T47D (cell line): Measurements from ENCODE around the gene NCAM1.

Experiments
- DNase-seq, 2 experiments: peaks; one replicate each; pipeline versions ENCODE4 v3.0.0 to v3.0.0-alpha.2; 2011 to 2012; ENCODE audit warnings: low read depth in 1 of 2, low spot score in 1 of 2
- JUND ChIP-seq: IDR thresholded peaks from 2 replicates; pipeline ENCODE4 v1.6.1; 2012; ENCODE audit warnings: low read depth
- in situ Hi-C: cut with HindIII; loops from 2 replicates; pipeline ENCODE4 v1.10.0; 2016; ENCODE audit warnings: low sequenced_read_pairs, low pct_unique_long_range_greater_than_20kb

The NCAM1 gene

DNA sequence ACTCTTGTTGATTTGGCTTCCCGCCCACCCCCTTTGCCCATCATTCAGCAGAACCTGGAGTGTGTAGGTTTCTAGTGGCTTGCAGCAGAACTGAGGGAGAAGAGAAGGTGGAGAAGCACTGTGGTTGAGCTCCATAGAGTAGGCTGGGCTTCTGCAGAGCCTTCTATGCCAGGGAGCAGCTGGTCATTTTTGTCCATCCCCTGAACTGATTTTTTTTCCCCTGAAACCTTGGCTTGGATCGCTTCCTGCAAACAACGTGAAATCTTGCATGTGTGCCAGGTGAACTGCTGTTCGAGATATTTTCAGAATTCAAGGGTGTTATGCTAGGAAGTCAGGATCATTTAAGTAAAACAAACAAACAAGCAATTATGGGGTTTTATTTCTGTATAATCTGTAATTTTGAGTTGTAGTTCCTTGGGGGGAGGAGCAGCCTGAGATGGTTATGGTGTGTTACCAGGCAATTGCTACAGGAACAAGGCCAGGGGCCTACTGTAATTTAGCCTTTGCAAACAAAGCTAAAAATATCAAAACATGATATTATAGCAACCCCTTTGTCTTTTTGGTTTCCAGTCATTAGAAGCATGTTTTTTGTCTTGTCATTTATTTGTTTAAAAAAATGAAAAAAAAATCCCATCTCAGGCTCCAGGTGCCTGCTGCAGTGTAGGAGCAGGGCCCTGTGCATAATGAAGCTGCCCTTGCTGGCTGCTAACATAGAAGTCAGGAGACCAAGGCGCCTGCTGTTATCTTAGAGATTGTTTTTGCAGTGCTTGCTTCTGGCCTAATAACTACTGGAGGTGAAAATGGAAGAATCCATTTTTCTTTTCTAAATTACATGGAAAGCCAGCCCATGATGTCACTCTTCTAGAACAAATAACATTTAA, 200.7 kb downstream of the NCAM1 start:
- in situ Hi-C loops: no loop called here
- DNase-seq: no peak
- no peak for TF ChIP-seq JUND

DNA sequence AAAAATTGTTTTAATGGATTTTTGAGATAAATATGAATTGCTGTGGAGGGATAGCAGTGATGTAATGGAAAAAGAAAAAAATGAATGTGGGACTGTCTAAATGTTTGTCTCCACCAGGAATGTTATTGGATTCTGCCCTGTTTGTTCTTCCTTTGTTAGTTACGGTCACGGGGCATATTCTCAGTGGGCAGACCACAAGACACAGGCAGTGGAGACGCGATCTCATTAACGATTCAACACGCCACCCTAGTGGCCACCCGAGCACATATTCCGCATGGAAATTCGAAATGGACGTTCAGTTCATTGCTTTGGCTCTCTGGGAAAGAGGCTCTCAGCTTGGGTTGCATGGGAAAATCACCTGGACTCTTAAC, 201.4 kb downstream of the NCAM1 start:
- DNase-seq: peak in 1 of 2 experiments; percentile 28
- TF ChIP-seq JUND: no peak
- in situ Hi-C loops: no loop called here

DNA sequence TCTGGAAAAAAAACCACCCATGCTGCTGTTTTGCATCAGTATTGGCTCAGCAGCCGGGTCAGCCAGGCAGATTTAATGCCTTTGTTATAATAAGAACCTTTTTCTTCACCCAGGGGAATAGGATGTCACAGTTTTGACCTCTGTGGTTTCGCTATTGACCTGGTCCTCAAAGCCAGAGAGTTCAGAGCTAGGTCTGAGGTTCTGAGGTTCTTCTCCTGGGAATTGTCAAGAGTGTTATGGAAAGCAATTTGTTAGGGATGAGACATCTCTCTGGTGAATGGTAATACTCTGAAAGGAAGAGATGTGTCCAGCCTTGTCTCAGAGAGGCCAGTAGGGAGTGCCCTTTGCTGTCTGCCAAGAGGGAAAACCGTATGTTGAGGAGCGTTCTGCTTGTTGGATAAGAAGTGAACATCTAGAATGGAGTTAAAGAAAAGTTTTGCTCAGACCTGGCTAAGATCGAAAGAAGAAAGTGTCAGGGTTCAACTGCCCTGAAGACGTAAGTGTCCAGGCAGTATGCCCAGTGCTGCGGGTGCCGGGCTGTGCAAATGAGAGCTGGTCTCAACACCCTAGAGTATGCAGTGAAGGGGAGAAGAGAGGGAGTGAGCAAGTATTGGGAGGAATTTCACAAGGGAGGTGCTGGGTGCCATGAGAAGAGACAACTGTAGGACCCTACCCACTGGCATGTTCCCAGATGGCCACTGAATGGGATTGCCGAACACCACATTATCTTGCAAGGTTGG, 202.2 kb downstream of the NCAM1 start:
- TF ChIP-seq JUND: no peak
- in situ Hi-C loops: no loop called here
- DNase-seq: no peak

DNA sequence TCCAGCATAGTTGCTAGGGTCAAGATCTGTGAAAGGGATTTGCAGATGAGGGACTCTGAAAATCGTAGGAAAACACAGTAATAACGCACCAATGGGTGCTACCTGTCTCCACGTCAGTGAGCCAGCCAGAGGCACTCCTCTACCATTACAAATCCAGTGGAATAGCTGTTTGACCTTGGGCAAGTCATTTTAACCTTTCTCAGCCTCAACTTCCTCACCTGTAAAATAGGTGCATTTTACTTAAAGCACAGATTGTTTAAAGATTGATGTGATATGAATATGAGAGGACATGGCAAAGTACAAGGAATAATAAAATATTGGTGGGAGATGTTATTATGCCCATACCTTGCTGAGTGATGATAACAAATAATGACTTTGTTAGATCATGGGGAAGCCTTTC, 205.1 kb downstream of the NCAM1 start:
- in situ Hi-C loops: no loop called here
- no peak for TF ChIP-seq JUND
- DNase-seq: no peak

DNA sequence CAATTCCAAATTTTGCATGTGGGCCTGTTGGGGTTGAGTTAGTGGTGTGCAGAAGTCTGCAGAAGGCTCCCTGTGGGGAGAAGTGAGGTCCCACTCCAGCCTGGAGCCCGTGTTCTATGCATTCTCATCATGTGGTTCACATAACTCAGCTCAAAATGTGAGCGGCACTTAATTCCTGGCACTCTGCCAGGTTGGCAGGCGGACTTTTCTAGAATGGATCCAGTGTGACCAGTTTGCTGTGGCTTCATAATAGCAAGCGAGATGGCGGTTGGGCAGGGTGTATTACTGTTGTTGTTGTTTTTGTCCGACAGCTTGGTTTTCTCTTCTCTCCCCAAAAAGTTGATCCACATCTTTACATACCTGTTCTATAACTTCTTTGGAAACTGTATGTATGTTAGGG, 206.4 kb downstream of the NCAM1 start:
- DNase-seq: peak in 1 of 2 experiments; percentile 70
- in situ Hi-C loops: no loop called here
- TF ChIP-seq JUND: no peak

DNA sequence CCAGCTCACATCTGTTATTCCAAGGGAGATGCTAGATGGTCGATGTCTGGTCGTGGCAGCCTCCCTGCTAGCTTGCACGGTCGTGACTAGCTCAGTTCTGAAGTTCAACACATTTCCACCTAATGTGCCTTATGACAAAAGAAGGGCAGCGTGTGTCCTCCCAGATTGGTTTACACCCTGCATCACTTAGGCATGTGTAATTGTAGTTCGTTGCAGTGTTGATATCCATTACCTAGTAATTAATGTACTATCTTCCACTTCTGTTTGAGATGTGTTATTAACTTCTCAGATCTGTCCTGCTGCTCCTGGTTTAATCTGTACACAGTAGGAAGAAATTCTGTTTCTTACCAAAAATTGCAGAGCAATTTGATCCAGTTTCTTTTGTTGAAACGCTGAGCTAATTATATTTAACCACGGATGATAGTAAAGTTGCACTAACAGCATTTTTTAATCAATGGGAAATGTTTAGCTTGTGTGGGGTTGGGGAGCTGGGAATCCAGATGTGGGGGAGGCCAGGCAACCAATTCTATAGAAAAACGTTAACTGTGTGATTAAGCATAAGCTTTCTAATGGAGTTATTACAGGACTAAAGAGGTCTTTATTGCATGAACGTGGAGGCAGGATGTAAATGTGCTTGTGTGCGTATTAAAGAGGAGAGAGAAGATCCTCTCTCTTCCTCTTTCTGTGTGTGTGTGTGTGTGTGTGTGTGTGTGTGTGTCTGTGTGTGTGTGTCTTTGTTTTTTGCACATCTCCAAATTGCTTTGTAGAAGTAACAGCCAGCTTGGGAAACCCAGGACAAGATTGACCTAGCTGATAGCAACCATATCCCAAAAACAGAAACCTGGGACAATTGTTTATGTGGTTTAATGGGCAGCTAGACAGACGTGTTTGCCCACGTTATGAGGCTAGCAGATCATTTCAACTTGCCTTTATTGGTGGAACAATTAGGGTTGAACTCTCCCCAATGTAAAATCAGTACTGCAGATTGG, 207.4 kb downstream of the NCAM1 start:
- no peak for TF ChIP-seq JUND
- in situ Hi-C loops: no loop called here
- DNase-seq: no peak

DNA sequence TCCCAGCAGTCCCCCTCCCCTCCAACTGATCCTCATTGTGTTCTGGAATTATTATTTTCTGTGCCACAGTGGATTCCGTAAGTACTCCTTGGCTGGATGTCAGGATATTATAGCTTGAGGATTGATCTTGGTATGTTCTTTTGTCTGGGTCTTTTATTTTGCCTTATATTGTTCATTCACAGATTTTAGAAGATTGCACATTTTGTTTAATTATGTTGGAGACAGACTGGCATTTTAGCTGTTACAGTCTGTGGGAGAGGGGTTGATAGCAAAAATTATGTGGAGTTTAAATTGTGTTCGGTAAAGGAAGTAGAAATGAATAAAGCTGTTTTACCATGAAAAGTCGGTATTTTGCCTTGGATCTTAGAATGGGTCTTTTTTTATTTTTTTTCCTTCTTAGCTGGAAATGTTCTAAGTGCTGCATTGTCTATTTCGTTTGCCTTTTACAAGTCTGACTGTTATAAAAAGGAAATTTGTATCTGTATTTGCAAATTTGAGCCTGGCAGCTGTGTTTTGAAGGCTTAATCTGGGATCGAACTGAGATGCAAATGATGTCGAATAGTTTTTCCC, 211.2 kb downstream of the NCAM1 start:
- DNase-seq: no peak
- in situ Hi-C loops: no loop called here
- TF ChIP-seq JUND: no peak

DNA sequence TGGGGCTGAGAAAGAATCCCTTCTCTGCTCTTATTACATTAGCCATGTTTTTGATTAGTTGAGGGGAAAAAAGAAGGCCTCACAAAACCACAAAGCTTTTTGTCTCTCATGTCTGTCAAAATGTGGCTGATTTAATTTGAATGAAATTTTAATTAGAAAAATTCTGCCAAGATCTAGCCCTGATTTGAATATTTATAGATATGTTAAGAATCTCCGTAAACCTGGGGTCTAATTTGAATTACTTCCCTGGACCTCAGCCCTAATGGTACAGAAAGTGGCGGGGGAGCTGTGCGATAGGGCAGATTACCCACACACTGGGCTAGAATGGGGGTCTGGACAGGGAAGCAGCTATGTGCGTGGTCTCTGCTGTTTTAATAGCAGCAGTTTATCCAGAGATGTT, 211.9 kb downstream of the NCAM1 start:
- no peak for TF ChIP-seq JUND
- in situ Hi-C loops: no loop called here
- no peak for DNase-seq

DNA sequence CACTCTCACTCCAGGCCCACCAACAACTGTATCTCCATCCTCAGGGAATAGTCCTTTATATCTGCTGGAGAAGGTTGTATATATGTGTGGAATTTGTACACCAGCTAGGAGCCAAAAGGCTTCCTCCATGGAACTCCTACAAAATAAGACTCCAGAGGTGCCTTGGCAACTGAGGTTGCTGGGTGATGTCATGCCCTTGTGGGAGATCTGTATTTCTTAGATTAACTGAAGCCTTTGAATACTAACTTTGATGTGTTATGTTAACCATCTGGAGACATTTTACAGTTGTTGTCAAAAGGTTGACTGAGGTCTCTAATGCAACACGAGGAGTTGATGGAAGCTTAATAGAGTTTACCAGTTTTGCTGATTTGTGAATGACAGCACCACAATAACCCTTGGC, 213.7 kb downstream of the NCAM1 start:
- no peak for TF ChIP-seq JUND
- no peak for DNase-seq
- in situ Hi-C loops: no loop called here

DNA sequence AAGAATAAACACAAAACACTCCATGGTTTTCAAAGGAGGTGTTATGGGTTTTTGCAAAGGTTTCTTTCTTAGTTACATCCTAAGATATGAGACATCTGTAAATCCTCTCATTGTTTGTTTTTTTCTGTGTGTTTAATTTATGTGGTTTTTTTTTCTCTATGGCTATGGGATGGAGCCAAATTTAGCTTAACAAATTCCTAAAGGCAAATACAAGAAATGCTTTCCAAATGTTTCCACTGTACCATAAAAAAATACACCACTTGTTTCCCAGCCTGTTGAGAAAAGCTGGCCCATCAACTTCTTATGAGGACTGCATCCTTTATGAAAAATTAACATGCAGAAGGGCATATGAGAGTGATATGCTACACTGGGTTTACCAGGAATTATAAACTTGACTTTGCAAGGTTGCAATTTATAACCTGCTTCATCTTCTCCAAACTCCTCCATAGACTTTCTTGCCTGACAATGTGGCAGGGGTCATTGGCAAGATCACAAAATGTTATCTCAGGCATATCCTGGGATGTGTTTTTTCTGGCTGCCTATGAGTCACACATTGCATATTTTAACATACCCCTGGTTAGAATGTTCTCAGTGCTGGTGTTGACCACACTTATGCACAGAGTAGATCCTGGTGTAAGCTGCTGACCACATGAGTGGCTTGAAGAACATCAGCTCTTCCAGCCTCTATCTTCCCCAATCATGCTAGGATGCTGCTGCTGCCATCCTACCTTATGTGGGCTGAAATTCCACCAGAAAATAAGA, 215.6 kb downstream of the NCAM1 start:
- no peak for DNase-seq
- in situ Hi-C loops: no loop called here
- no peak for TF ChIP-seq JUND

DNA sequence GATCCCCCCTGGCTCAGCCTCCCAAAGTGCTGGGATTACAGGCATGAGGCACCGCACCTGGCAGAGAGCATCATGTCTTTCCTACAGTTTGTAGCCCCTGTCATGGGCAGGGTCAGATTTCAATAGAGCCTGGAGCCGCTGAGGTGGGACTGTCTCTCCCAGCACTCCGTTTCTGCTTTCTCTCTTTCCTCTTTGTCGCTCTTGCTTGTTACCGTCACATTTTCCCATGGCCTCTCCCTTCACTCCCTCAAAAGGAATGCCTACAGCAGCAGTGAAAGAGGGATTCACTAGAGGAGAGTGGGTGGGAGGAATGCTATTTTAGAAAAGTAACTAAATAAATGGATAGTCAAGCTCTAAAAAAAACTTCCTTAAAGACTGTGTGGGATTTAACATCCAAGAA, 216.5 kb downstream of the NCAM1 start:
- no peak for TF ChIP-seq JUND
- no peak for DNase-seq
- in situ Hi-C loops: no loop called here
